Renal cortex interstitium (tissue), 11 donors: ENCODE measurements around the gene EMX2. TPM values are rescaled to one million over a fixed set of nuclear protein-coding genes. Genes with fewer than 3 reads are reported as not detected.

Experiments
- DNase-seq, 11 donors: peaks; one replicate each; pipeline ENCODE4 v3.0.0-alpha.2; 2013; ENCODE audit warnings: low read depth in 9 of 11, low spot score in 4 of 11; ENCODE audit errors: extremely low read depth in 1 of 11
- polyA plus RNA-seq, 3 donors: library from polyadenylated mRNA; unstranded; fragments of 120-200 nt; gene quantifications; one replicate each; pipeline ENCODE4 v1.2.1, GENCODE V29; 2013; ENCODE audit not compliant: insufficient read length in 3 of 3

The EMX2 gene
- polyA plus RNA-seq, 3 donors = 154 to 180 (median 161) TPM

DNA sequence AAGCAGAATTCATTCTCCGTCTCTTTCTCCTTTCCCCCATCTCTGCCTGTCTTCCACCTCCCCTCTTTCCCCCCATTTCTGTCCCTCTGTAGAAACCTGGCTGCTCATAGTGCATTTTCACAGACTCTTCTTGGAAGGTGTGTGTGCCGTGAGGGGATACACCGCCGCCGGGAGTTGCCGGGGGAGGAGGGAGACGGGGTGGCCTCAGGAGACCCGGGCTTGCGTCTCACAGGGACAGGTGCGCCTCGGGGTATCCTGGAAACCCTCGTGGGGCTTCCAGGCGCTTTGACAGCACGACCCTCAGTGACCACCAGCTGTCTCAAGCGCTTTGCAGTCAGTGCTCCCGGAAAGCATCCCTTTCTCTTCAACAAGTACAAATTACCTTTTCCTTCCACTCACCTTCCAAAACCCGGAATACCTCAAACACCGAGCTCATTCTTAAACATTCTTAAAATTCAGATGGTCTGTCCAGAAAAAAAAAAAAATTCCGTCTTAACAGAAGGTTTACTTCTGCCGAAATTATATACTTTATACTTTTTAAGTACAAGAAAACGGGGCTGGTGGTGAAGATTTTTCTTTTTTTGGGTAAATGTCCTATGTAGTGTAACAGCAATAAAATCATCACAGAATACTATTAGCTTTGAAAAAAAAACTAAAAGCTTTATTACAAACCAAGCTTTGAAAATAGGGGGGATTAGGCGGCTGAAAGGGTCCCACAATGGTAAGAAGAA is 8.2 kb downstream of the EMX2 start:
- DNase-seq = no peak

GRCh38 chr10:117551330-117552155 is 9.0 kb downstream of the EMX2 start:
- no peak for DNase-seq

- DNase-seq = no peak
These were observed 9.6 kb downstream of the EMX2 start for GRCh38 chr10:117552156-117552631.

DNA sequence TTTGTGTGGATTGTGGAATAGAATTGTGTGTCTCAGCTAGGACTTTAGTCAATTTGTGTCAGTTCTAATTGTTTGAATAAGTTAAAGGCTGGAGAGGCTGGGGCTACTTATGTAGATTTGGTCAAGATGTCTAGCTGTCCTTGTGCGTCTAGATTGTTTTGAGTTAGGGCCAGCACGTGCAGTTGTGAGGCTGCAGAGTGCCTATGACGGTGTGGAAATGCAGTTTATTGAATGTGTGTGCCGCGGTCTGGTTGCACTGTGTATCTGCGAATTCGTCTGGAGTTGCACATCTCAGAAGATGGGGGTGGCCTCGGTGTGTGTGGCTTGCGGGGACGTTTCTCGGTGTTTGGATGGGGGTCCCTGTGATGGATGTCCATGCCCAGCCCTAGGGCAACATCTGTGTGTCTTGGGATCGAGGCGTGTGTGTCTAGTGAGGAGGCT is 10.2 kb downstream of the EMX2 start:
- no peak for DNase-seq

GRCh38 chr10:117553142-117553814 is 10.7 kb downstream of the EMX2 start:
- no peak for DNase-seq

GRCh38 chr10:117553815-117554172 is 11.2 kb downstream of the EMX2 start:
- no peak for DNase-seq

DNA sequence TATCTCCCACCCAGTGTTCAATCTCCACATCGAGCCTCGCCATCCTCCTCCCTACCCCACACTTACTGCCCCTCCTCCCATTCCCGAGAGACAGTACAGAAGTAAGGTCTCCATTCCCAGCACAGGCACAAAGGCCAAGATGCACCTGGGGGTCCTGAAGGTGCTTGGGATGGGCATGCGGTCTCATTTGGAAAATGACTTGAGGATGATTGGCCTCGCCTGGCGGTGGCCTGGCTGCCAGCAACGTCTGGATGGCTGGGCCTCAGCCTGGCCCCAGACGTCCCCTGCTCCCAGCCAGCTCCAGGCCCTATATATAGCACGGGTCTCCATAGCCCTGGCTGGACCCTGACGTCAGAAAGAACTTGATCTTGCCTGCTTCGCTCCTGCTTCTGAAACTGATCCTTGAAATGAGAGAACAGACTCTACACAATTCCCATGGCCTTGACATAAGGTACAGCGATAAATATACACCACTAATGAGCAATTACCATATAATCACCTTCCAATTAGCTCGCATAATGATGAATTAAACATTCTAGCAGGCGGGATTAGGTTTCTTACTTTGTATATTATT is 11.8 kb downstream of the EMX2 start:
- no peak for DNase-seq

GRCh38 chr10:117555017-117555416 is 12.5 kb downstream of the EMX2 start:
- DNase-seq = no peak

DNA sequence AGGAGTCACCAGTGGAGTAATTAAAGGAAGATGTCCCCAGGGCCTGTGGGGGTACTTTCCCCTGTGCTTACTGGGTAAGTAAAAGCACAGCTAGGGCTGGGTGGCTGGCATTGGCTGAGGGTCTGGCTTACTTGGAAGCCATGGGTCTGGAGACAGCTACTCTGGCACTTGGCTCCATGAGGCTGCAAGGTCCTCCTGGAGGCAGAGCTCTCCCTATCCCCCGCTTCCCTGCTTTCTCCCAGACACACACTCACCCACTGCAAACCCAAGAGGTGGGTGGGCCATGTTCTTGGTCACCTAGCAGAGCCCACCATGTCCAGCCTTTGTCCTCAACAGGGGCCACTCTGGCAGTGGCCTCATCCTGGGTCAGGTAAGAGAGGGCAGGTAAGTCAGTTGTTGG is 13.3 kb downstream of the EMX2 start:
- no peak for DNase-seq

DNA sequence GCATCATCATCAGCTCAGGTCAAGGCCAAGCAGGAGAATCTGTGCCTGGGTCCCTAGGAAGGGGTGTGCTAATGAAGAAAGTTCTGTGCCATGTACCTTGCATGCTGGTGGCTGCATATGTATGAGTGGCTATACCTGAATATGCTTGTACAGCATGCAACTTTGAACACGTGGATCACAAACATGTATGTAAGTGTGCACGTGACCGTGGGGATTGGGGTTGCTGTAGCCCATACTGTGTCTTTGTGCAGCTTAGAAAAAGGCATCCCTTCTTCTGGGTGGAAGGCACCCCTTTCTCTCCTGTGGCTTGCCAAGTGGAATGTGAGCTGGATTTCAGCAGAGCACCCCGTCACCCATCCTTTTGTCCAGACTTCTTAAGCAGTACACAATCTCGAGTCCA is 13.8 kb downstream of the EMX2 start:
- no peak for DNase-seq

- no peak for DNase-seq
These were observed 17.2 kb downstream of the EMX2 start for GRCh38 chr10:117559712-117560111.

- no peak for DNase-seq
These were observed 18.4 kb downstream of the EMX2 start for GRCh38 chr10:117560942-117561341.

- DNase-seq = no peak
These were observed 19.7 kb downstream of the EMX2 start for GRCh38 chr10:117562220-117562619.

DNA sequence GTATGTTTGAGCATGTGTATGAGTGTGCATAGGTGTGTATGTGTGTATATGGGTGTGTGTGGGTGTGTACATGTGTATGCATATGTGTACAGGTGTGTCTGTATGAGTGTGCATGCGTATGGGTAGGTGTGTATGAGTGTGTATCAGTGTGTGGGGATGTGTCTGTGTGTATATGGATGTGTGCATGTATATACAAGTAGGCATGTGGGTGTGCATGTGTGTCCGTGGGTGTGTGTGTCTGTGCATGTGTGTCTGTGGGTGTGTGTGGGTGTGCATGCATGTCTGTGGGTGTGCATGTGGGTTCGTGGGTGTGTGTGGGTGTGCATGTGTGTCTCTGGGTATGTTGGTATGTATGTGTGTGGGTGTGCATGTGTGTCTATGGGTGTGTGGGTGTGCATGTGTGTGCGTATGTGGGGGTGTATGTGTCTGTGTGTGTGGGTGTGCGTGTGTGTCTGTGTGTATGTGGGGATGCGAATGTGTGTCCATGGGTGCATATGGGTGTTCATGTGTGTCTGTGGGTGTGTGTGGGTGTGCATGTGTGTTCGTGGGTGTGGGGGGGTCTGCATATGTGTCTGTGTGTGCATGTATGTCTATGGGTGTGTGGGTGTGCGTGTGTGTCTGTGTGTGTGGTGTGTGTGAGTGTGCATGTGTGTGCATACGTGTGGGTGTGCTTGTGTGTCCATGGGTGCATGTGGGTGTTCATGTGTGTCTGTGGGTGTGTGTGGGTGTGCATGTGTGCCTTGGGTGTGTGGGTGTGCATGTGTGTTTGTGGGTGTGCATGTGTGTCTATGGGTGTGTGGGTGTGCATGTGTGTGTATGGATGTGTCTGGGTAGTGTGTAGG is 20.6 kb downstream of the EMX2 start:
- no peak for DNase-seq

- DNase-seq = no peak
These were observed 21.2 kb downstream of the EMX2 start for GRCh38 chr10:117563780-117564179.

DNA sequence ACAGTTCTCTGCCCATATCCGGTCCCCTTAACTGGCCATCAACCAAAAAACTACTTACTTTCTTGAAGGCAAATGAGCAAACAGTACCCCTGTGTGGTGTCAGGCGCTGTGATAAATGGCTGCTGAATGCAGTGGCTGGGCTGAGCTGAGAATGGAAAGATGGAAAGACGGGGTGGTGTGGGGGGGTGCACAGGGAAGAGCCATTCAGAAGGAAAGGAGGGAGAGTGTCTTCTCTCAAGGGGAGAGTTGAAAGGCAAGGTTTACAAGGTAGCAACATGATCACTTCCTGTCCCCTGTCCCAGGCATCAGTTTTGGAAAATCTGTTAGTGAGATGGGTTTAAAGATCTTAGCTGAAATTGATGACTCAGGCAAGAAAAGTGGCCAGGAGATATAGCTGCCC is 22.5 kb downstream of the EMX2 start:
- no peak for DNase-seq

- DNase-seq = no peak
These were observed 25.8 kb downstream of the EMX2 start for GRCh38 chr10:117568334-117568733.

DNA sequence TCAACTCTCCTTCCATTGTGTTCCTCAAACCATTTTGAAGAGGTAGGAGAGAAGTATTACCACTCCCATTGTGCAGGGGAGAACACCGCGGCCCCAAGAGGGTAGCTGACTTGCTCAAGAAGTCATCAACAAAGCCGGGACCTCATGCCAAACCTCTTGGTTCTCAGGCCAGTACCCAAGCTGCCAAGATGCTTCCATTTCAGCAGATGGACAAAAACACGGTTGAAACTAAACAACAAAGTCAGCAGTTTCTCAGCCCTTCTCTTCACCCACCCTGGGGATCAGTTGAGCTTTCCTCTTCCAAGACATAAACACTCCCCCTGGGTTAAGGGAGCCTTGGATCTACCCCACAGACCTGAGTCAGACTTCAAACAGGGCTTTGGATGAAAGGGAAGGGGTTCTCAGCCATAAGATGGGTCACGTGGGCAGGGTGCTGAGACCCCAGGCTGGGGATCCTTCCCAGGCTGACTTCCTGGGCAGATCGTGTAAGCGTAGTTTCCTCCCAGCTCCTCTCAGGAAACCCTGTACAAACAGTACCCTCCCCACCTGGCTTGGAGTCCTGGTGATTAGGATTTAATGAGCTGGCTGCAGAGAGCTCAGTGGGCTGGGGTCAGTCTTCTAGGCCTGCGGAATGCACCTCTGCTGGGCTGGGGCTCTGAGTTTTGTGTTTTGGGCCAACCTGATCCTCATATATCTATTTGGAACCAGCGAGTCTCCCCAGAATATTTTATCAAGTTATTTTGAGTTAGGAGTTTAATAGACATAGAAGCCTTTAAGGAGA is 27.3 kb downstream of the EMX2 start:
- no peak for DNase-seq
